Body of pancreas (tissue), 4 donors: Measurements from ENCODE around the gene ASB10. TPM values are rescaled to one million over a fixed set of nuclear protein-coding genes. Genes with fewer than 3 reads are reported as not detected.

Source experiments
- ATAC-seq: fragments of 150-250 bp; one replicate; pipeline ENCODE4 v1.9.1; 2016
- DNase-seq, 4 donors: peaks; one replicate each; pipeline ENCODE4 v3.0.0-alpha.2; 2019
- H3K27ac ChIP-seq, 4 donors: fragments of 200-600 bp; sonication (generic); 1 replicate in 3 of 4; 2 replicates in 1 of 4; pipeline versions ENCODE4 v1.5.1 to v1.6.1; 2016 to 2019; ENCODE audit warnings: mild to moderate bottlenecking in 1 of 4, mixed read lengths in 1 of 4, moderate library complexity in 1 of 4
- H3K27me3 ChIP-seq, 2 donors: fragments of 200-600 bp; sonication (generic); one replicate each; pipeline ENCODE4 v1.6.0; 2016; ENCODE audit warnings: mild to moderate bottlenecking in 1 of 2
- H3K36me3 ChIP-seq, 2 donors: fragments of 200-600 bp; sonication (generic); replicated peaks in 1 of 2; 2 replicates each; pipeline ENCODE4 v1.5.1; 2016; ENCODE audit warnings: low read depth in 2 of 2; ENCODE audit not compliant: insufficient read depth in 1 of 2
- H3K4me1 ChIP-seq: fragments of 200-600 bp; sonication (generic); one replicate; pipeline ENCODE4 v1.6.0; 2016
- H3K4me3 ChIP-seq, 2 donors: fragments of 200-600 bp; sonication (generic); 1 replicate in 1 of 2; 2 replicates in 1 of 2; pipeline ENCODE4 v1.5.1; 2016 to 2019
- H3K9me3 ChIP-seq, 3 donors: fragments of 200-600 bp; sonication (generic); 1 replicate in 2 of 3; 2 replicates in 1 of 3; pipeline ENCODE4 v1.5.1; 2016
- CTCF ChIP-seq, 7 experiments: fragments of 450-650 bp in 4 of 7; fragments of 200-600 bp in 3 of 7; sonication (generic) in 3 of 7; IDR thresholded peaks; one replicate each; pipeline ENCODE4 v1.5.1; 2016 to 2019; ENCODE audit warnings: antibody characterized with exemption in 7 of 7
- POLR2A ChIP-seq, 3 donors: fragments of 450-650 bp; IDR thresholded peaks; one replicate each; pipeline ENCODE4 v1.6.1; 2016; ENCODE audit warnings: antibody characterized with exemption in 3 of 3, mild to moderate bottlenecking in 2 of 3
- WGBS, 2 donors: methylation state at CpG; one replicate each; pipeline ENCODE4 v1.1.5; 2017; 5-methylcytosine and 5-hydroxymethylcytosine counted together
- intact Hi-C: fragments of 100-400 bp; cut with DNase I; formaldehyde crosslinking; loops from one replicate; pipeline ENCODE4 v1.15.1; 2023
- total RNA-seq, 2 donors: library from RNA; depleted of rRNA; stranded (reverse); fragments of >200 nt; gene quantifications; one replicate each; pipeline ENCODE4 v1.1.0, GENCODE V29; 2016

The ASB10 gene
- total RNA-seq, 2 donors from 2014 or later: not detected

GRCh38 chr7:151128716-151129115 lies 58.3 kb downstream of the ASB10 start:
- Histone ChIP-seq H3K4me1 (peaks cover 6% of the 10 kb centered on the region), H3K9me3 (no peaks in the 10 kb centered on the region), H3K27me3 (no peaks in the 10 kb centered on the region), H3K27ac (no peak overlapping the region), H3K36me3 (peaks cover 0 to 17% of the 10 kb centered on the region in 2 donors), H3K4me3 (no peak overlapping the region)
- 83 to 94% methylated on average over 7 to 8 of the region's 8 CpGs for WGBS, 2 donors
- intact Hi-C loops: loop anchor here (10.0 kb wide), 1 partner anchor 176 kb away; no protein-coding TSS in a partner anchor
- DNase-seq: no peak
- TF ChIP-seq POLR2A (IDR thresholded peaks at IDR 0.05) (no peak), CTCF (IDR thresholded peaks at IDR 0.05) (no peak)
- ATAC-seq: no peak

- TF ChIP-seq CTCF (IDR thresholded peaks at IDR 0.05) (no peak), POLR2A (IDR thresholded peaks at IDR 0.05) (no peak)
- intact Hi-C loops: loop anchor here (10.0 kb wide), 1 partner anchor 177 kb away; no protein-coding TSS in a partner anchor
- DNase-seq: no peak
- no peak overlapping the region for H3K27ac ChIP-seq
- peaks cover 6% of the 10 kb centered on the region for H3K4me1 ChIP-seq
- no peak for ATAC-seq
- 81 to 96% methylated on average over 14 of the region's 14 CpGs for WGBS, 2 donors
- no peaks in the 10 kb centered on the region for H3K27me3 ChIP-seq
- no peaks in the 10 kb centered on the region for H3K9me3 ChIP-seq
- peaks cover 0 to 16% of the 10 kb centered on the region in 2 donors for H3K36me3 ChIP-seq
- no peak overlapping the region for H3K4me3 ChIP-seq
Measured at GRCh38 chr7:151128144-151128543, 58.9 kb downstream of the ASB10 start.

GRCh38 chr7:151126491-151127137 lies 60.4 kb downstream of the ASB10 start:
- no peak for ATAC-seq
- no peaks in the 10 kb centered on the region for H3K27me3 ChIP-seq
- no peak overlapping the region for H3K27ac ChIP-seq
- 65 to 71% methylated on average over 11 to 15 of the region's 19 CpGs for whole genome bisulfite sequencing, 2 donors
- intact Hi-C loops: loop anchor here (10.0 kb wide), 1 partner anchor 178 kb away; no protein-coding TSS in a partner anchor
- peaks cover 0 to 12% of the 10 kb centered on the region in 2 donors for H3K36me3 ChIP-seq
- peaks cover 6% of the 10 kb centered on the region for H3K4me1 ChIP-seq
- no peak overlapping the region for H3K4me3 ChIP-seq
- no peaks in the 10 kb centered on the region for H3K9me3 ChIP-seq
- no peak for TF ChIP-seq POLR2A (IDR thresholded peaks at IDR 0.05)
- no peak for TF ChIP-seq CTCF (IDR thresholded peaks at IDR 0.05)
- no peak for DNase-seq

GRCh38 chr7:151125846-151126481 lies 61.1 kb downstream of the ASB10 start:
- Histone ChIP-seq H3K4me3 (no peak overlapping the region), H3K36me3 (peaks cover 0 to 15% of the 10 kb centered on the region in 2 donors), H3K4me1 (peaks cover 6% of the 10 kb centered on the region), H3K27ac (peak overlapping the region in 1 of 4 donors; percentile 44), H3K9me3 (no peaks in the 10 kb centered on the region), H3K27me3 (no peaks in the 10 kb centered on the region)
- DNase-seq (no peak), ATAC-seq (peak; percentile 12)
- intact Hi-C loops: loop anchor here (10.0 kb wide), 1 partner anchor 179 kb away; no protein-coding TSS in a partner anchor
- TF ChIP-seq POLR2A (IDR thresholded peaks at IDR 0.05) (no peak), CTCF (IDR thresholded peaks at IDR 0.05) (no peak)
- WGBS, 2 donors: 51 to 69% methylated on average over 54 to 56 of the region's 58 CpGs

Other genes with a start within 250 kb of the ASB10 start
- 1 to 10 TPM; 3.6 to 5.3 TPM for gene KCNH2, start 208.9 kb downstream of the ASB10 start, total RNA-seq
- 1 to 10 TPM; 4.9 to 7.6 TPM for gene NOS3, start 196.2 kb downstream of the ASB10 start, total RNA-seq
- not detected for gene ATG9B, start 162.8 kb downstream of the ASB10 start, total RNA-seq
- 10 to 100 TPM in 1 of 2 donors, 1 to 10 TPM in 1; 8.8 to 39.6 TPM for gene ABCB8, start 158.8 kb downstream of the ASB10 start, total RNA-seq
- gene ASIC3, start 138.7 kb downstream of the ASB10 start, total RNA-seq: 1 to 10 TPM in 1 of 2 donors, under 1 TPM in 1; 0.78 to 1.3 TPM
- 1 to 10 TPM; 2.3 to 6.3 TPM for gene CDK5, start 129.4 kb downstream of the ASB10 start, total RNA-seq
- gene SLC4A2, start 127.7 kb downstream of the ASB10 start, total RNA-seq: 100 to 1,000 TPM in 1 of 2 donors, 10 to 100 TPM in 1; 50.1 to 147 TPM
- gene FASTK, start 106.4 kb downstream of the ASB10 start, total RNA-seq: 100 to 1,000 TPM in 1 of 2 donors, 10 to 100 TPM in 1; 60.7 to 201 TPM
- 10 to 100 TPM; 34.9 to 54.2 TPM for gene TMUB1, start 103.8 kb downstream of the ASB10 start, total RNA-seq
- 100 to 1,000 TPM in 1 of 2 donors, 10 to 100 TPM in 1; 45.4 to 104 TPM for gene AGAP3, start 100.8 kb downstream of the ASB10 start, total RNA-seq
- not detected for gene GBX1, start 19.6 kb downstream of the ASB10 start, total RNA-seq
- not detected for gene H2BK1, start 23.2 kb upstream of the ASB10 start, total RNA-seq
- 10 to 100 TPM; 11.9 to 13.5 TPM for gene ABCF2, start 40.0 kb upstream of the ASB10 start, total RNA-seq
- 10 to 100 TPM; 24.4 to 52.1 TPM for gene CHPF2, start 45.2 kb upstream of the ASB10 start, total RNA-seq
- gene SMARCD3, start 61.4 kb upstream of the ASB10 start, total RNA-seq: 10 to 100 TPM; 22.3 to 37.2 TPM
- gene NUB1, start 154.6 kb upstream of the ASB10 start, total RNA-seq: 10 to 100 TPM; 36.8 to 43.8 TPM
- gene WDR86, start 222.8 kb upstream of the ASB10 start, total RNA-seq: 10 to 100 TPM in 1 of 2 donors, 1 to 10 TPM in 1; 3.9 to 11.2 TPM